Measurements from ENCODE around the gene DIDO1.

Gene DIDO1

DNA sequence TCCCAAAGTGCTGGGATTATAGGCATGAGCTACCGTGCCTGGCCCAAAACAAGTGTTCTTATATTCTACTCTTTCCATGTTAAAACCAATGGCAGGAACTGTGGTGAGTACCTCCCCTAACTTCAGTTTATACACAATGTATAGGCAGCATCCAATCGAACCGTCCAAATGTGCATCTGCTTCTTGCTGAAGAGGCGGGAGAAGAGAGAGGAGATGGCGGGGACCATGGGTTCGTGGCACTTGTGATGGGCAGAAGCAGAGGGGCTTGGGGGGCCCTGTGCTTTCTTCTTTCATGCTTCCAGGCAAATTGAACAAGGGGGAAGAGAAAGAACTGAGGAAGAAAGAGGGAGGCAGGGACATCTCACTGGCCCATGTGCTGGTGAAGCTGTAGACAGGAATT, 53.4 kb downstream of the DIDO1 start:
- TF ChIP-seq EZH2phosphoT487 (conservative IDR thresholded peaks at IDR 0.05; ENCODE audit: low read length) = no peak
- TF ChIP-seq, protein P1, sequence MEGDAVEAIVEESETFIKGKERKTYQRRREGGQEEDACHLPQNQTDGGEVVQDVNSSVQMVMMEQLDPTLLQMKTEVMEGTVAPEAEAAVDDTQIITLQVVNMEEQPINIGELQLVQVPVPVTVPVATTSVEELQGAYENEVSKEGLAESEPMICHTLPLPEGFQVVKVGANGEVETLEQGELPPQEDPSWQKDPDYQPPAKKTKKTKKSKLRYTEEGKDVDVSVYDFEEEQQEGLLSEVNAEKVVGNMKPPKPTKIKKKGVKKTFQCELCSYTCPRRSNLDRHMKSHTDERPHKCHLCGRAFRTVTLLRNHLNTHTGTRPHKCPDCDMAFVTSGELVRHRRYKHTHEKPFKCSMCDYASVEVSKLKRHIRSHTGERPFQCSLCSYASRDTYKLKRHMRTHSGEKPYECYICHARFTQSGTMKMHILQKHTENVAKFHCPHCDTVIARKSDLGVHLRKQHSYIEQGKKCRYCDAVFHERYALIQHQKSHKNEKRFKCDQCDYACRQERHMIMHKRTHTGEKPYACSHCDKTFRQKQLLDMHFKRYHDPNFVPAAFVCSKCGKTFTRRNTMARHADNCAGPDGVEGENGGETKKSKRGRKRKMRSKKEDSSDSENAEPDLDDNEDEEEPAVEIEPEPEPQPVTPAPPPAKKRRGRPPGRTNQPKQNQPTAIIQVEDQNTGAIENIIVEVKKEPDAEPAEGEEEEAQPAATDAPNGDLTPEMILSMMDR (IDR thresholded peaks at IDR 0.05; ENCODE audit: insufficient read depth, low read length, poor library complexity, severe bottlenecking) = no peak
- Histone ChIP-seq H3K4me2 (ENCODE audit: low read depth, low read length, poor library complexity, severe bottlenecking) (no peak overlapping the region), H3K9ac (ENCODE audit: low read length) (no peak overlapping the region)

DNA sequence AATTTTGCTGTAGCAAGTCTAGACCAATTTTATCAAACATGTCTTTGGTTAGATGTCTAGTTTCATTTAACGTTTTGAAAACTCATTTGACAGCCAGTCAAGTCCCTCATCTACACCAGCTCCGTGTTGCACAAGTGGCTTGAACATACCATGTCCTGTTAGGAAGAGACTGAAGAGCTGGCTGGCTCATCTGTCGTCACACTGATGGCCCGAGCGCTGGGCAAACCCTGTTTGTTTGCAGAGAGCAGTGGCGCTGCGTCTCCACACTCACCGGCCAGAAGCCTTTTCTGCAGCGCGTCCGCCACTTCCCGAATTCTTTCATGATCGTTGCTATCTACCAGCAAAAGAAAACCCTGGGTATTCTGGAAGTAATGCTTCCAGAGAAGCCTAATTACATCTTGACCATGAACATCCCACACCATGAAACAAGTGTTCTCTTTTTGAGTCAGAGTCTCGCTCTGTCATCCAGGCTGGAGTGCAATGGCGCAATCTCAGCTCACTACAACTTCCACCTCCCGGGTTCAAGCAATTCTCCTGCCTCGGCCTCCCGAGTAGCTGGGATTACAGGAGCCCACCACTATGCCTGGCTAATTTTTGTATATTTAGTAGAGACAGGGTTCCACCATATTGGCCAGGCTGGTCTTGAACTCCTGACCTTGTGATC, 54.0 kb downstream of the DIDO1 start:
- no peak overlapping the region for H3K4me2 ChIP-seq (ENCODE audit: low read depth, low read length, poor library complexity, severe bottlenecking)

More for the DNA sequence above, 53.4 kb downstream of the DIDO1 start:
- no peak overlapping the region for H3K27ac ChIP-seq (ENCODE audit: low read depth, low read length)
- peaks cover 4% of the 10 kb centered on the region for H3F3A ChIP-seq (ENCODE audit: insufficient read depth)
- no peaks in the 10 kb centered on the region for H3K9me3 ChIP-seq (ENCODE audit: insufficient read depth, low read length)
- H3K4me3 ChIP-seq (ENCODE audit: insufficient read depth, low read length, poor library complexity, severe bottlenecking) = no peak overlapping the region
- no peaks in the 10 kb centered on the region for H3K36me3 ChIP-seq (ENCODE audit: low read length)
- no peaks in the 10 kb centered on the region for H3K9me2 ChIP-seq (replicated peaks; ENCODE audit: insufficient read depth, low read length)
- no peaks in the 10 kb centered on the region for H3K27me3 ChIP-seq (ENCODE audit: low read length)
- H2AFZ ChIP-seq (ENCODE audit: low read depth, low read length, severe bottlenecking) = no peak overlapping the region
- no peaks in the 10 kb centered on the region for H4K20me1 ChIP-seq (ENCODE audit: low read depth, low read length)
- H3K79me2 ChIP-seq (ENCODE audit: insufficient read depth, low read length) = no peaks in the 10 kb centered on the region

DNA sequence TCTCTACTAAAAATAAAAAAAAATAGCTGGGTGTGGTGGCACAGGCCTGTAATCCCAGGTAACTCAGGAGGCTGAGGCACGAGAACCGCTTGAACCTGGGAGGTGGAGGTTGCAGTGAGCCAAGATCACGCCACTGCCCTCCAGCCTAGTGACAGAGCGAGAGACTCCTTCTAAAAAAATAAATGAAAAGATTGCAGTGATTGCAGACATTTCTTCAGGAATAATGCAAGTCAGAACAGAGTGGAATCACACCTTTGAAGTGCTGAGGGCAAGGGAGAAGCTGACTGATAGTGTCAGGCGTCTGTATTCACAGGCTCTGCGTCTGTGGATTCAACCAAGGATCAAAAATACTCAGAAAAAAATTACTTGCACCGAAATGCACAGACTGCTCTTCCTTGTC, 62.1 kb downstream of the DIDO1 start:
- Histone ChIP-seq H4K20me1 (ENCODE audit: low read depth, low read length) (no peaks in the 10 kb centered on the region), H3K9me3 (ENCODE audit: insufficient read depth, low read length) (no peaks in the 10 kb centered on the region), H3K9me2 (replicated peaks; ENCODE audit: insufficient read depth, low read length) (no peaks in the 10 kb centered on the region), H3K9ac (ENCODE audit: low read length) (no peak overlapping the region), H2AFZ (ENCODE audit: low read depth, low read length, severe bottlenecking) (no peak overlapping the region), H3K27ac (ENCODE audit: low read depth, low read length) (no peak overlapping the region), H3K4me3 (ENCODE audit: insufficient read depth, low read length, poor library complexity, severe bottlenecking) (no peak overlapping the region), H3K36me3 (ENCODE audit: low read length) (no peaks in the 10 kb centered on the region), H3K4me2 (ENCODE audit: low read depth, low read length, poor library complexity, severe bottlenecking) (no peak overlapping the region), H3K79me2 (ENCODE audit: insufficient read depth, low read length) (no peaks in the 10 kb centered on the region), H3F3A (ENCODE audit: insufficient read depth) (peaks cover 8% of the 10 kb centered on the region), H3K27me3 (ENCODE audit: low read length) (no peaks in the 10 kb centered on the region)
- no peak for TF ChIP-seq EZH2phosphoT487 (conservative IDR thresholded peaks at IDR 0.05; ENCODE audit: low read length)
- TF ChIP-seq, protein P1 (IDR thresholded peaks at IDR 0.05; ENCODE audit: insufficient read depth, low read length, poor library complexity, severe bottlenecking) = no peak

More for the DNA sequence above, 54.0 kb downstream of the DIDO1 start:
- Histone ChIP-seq H3K9me2 (replicated peaks; ENCODE audit: insufficient read depth, low read length) (no peaks in the 10 kb centered on the region), H4K20me1 (ENCODE audit: low read depth, low read length) (no peaks in the 10 kb centered on the region), H3K27ac (ENCODE audit: low read depth, low read length) (no peak overlapping the region), H3K9me3 (ENCODE audit: insufficient read depth, low read length) (no peaks in the 10 kb centered on the region), H3F3A (ENCODE audit: insufficient read depth) (no peaks in the 10 kb centered on the region), H3K27me3 (ENCODE audit: low read length) (no peaks in the 10 kb centered on the region), H3K79me2 (ENCODE audit: insufficient read depth, low read length) (no peaks in the 10 kb centered on the region), H3K9ac (ENCODE audit: low read length) (no peak overlapping the region), H3K4me3 (ENCODE audit: insufficient read depth, low read length, poor library complexity, severe bottlenecking) (no peak overlapping the region), H3K36me3 (ENCODE audit: low read length) (no peaks in the 10 kb centered on the region), H2AFZ (ENCODE audit: low read depth, low read length, severe bottlenecking) (no peak overlapping the region)
- TF ChIP-seq, protein P1 (IDR thresholded peaks at IDR 0.05; ENCODE audit: insufficient read depth, low read length, poor library complexity, severe bottlenecking) = no peak
- no peak for TF ChIP-seq EZH2phosphoT487 (conservative IDR thresholded peaks at IDR 0.05; ENCODE audit: low read length)

All from SU-DHL-6 (cell line).